Activated CD4-positive, alpha-beta T cell treated with anti-CD3 and anti-CD28 coated beads, Interleukin-2, Interleukin-6, amounts not matched to agents 100 ng/mL and 50 ng/mL, durations not matched to agents 16 hours and 8 hours (primary cell): Measurements from ENCODE around the gene RGS9.
"Not testable (repeated sequence)": the region's sequence is repeated elsewhere in the genome, so short reads cannot be mapped to it uniquely, and the experiment has no call there.

Experiments used
- DNase-seq: peaks from one replicate; pipeline ENCODE4 v3.0.0-alpha.2; 2020

Gene RGS9

GRCh38 chr17:65185062-65185461 lies 47.9 kb downstream of the RGS9 start:
- no peak for DNase-seq

GRCh38 chr17:65185668-65186382 lies 48.7 kb downstream of the RGS9 start:
- no peak for DNase-seq

GRCh38 chr17:65190467-65191097 lies 53.4 kb downstream of the RGS9 start:
- DNase-seq: no peak

GRCh38 chr17:65191811-65192740 lies 54.9 kb downstream of the RGS9 start:
- DNase-seq: peak; percentile 38

- DNase-seq: peak; percentile 23
These were observed 56.1 kb downstream of the RGS9 start for GRCh38 chr17:65193305-65193704.

GRCh38 chr17:65193716-65194293 lies 56.6 kb downstream of the RGS9 start:
- no peak for DNase-seq

GRCh38 chr17:65194670-65195334 lies 57.6 kb downstream of the RGS9 start:
- DNase-seq: no peak

GRCh38 chr17:65195716-65196115 lies 58.5 kb downstream of the RGS9 start:
- no peak for DNase-seq

GRCh38 chr17:65196617-65197016 lies 59.4 kb downstream of the RGS9 start:
- DNase-seq: no peak

GRCh38 chr17:65197201-65197600 lies 60.0 kb downstream of the RGS9 start:
- DNase-seq: no peak

- DNase-seq: peak; percentile 74
These were observed 61.6 kb downstream of the RGS9 start for GRCh38 chr17:65198653-65199382.

- no peak for DNase-seq
These were observed 64.2 kb downstream of the RGS9 start for GRCh38 chr17:65201331-65201730.

- DNase-seq: no peak
These were observed 65.8 kb downstream of the RGS9 start for GRCh38 chr17:65202844-65203571.

GRCh38 chr17:65204001-65204400 lies 66.8 kb downstream of the RGS9 start:
- no peak for DNase-seq

- no peak for DNase-seq
These were observed 68.5 kb downstream of the RGS9 start for GRCh38 chr17:65205655-65206054.

GRCh38 chr17:65207448-65207847 lies 70.3 kb downstream of the RGS9 start:
- DNase-seq: not testable (repeated sequence)

GRCh38 chr17:65208717-65209116 lies 71.5 kb downstream of the RGS9 start:
- no peak for DNase-seq

- no peak for DNase-seq
These were observed 81.1 kb downstream of the RGS9 start for GRCh38 chr17:65218261-65218660.

GRCh38 chr17:65219124-65219523 lies 82.0 kb downstream of the RGS9 start:
- DNase-seq: no peak

- DNase-seq: no peak
These were observed 82.5 kb downstream of the RGS9 start for GRCh38 chr17:65219707-65220106.

- no peak for DNase-seq
These were observed 83.6 kb downstream of the RGS9 start for GRCh38 chr17:65220732-65221131.
